GM23338 (cell line): ENCODE results near the gene ZNF438. TPM values are rescaled to one million over a fixed set of nuclear protein-coding genes. Genes with fewer than 3 reads are reported as not detected.

Experiments
- ATAC-seq: fragments of 200-7000 bp; cut with Tn5 transposase; 3 replicates; pipeline ENCODE4 v1.9.1; 2020
- DNase-seq: peaks from one replicate; pipeline ENCODE4 v3.0.0-alpha.2; 2015; ENCODE audit warnings: low spot score
- H2AFZ ChIP-seq: fragments of 200-600 bp; sonication (generic); 2 replicates; pipeline ENCODE4 v1.8.0; 2016; ENCODE audit warnings: antibody characterized with exemption, mild to moderate bottlenecking, moderate library complexity
- H3F3A ChIP-seq: fragments of 200-600 bp; sonication (generic); replicated peaks from 2 replicates; pipeline ENCODE4 v1.8.0; 2017; ENCODE audit warnings: antibody characterized with exemption, mixed run types, low read depth
- H3K27ac ChIP-seq: fragments of 200-600 bp; sonication (generic); 2 replicates; pipeline ENCODE4 v1.6.1; 2016; ENCODE audit warnings: low read depth
- H3K27me3 ChIP-seq: fragments of 200-600 bp; sonication (generic); 2 replicates; pipeline ENCODE4 v1.8.0; 2016; ENCODE audit warnings: mild to moderate bottlenecking, mixed run types, moderate library complexity; ENCODE audit not compliant: insufficient read depth
- H3K36me3 ChIP-seq: fragments of 200-600 bp; sonication (generic); 2 replicates; pipeline ENCODE4 v1.8.0; 2016; ENCODE audit warnings: mild to moderate bottlenecking; ENCODE audit not compliant: insufficient read depth
- H3K4me1 ChIP-seq: fragments of 200-600 bp; sonication (generic); 2 replicates; pipeline ENCODE4 v1.8.0; 2016; ENCODE audit warnings: mild to moderate bottlenecking, moderate library complexity; ENCODE audit not compliant: insufficient read depth
- H3K4me2 ChIP-seq: fragments of 200-600 bp; sonication (generic); 2 replicates; pipeline ENCODE4 v1.7.1; 2017; ENCODE audit warnings: mixed run types
- H3K4me3 ChIP-seq: fragments of 200-600 bp; sonication (generic); 2 replicates; pipeline ENCODE4 v1.6.1; 2016; ENCODE audit warnings: mixed run types
- H3K79me2 ChIP-seq: fragments of 200-600 bp; sonication (generic); replicated peaks from 2 replicates; pipeline ENCODE4 v1.8.0; 2017; ENCODE audit warnings: mild to moderate bottlenecking; ENCODE audit not compliant: insufficient read depth
- H3K9me2 ChIP-seq: fragments of 200-600 bp; sonication (generic); 2 replicates; pipeline ENCODE4 v1.8.0; 2017; ENCODE audit not compliant: insufficient read depth
- H4K20me1 ChIP-seq: fragments of 200-600 bp; sonication (generic); replicated peaks from 2 replicates; pipeline ENCODE4 v1.8.0; 2017; ENCODE audit warnings: mild to moderate bottlenecking; ENCODE audit not compliant: insufficient read depth
- H3K27ac Mint-ChIP-seq: 2 replicates; pipeline ENCODE4 v1.8.0; 2020; ENCODE audit warnings: inconsistent platforms, mild to moderate bottlenecking, moderate library complexity, mixed read lengths
- H3K27me3 Mint-ChIP-seq: 3 replicates; pipeline ENCODE4 v1.8.0; 2022; ENCODE audit warnings: low read depth, mild to moderate bottlenecking, moderate library complexity, mixed read lengths, inconsistent platforms; ENCODE audit not compliant: insufficient read depth, poor library complexity
- H3K36me3 Mint-ChIP-seq: 3 replicates; pipeline ENCODE4 v1.8.0; 2021; ENCODE audit warnings: low read depth, mild to moderate bottlenecking, inconsistent platforms, moderate library complexity, mixed read lengths
- H3K4me1 Mint-ChIP-seq: 3 replicates; pipeline ENCODE4 v1.8.0; 2020; ENCODE audit warnings: mild to moderate bottlenecking, inconsistent platforms, mixed read lengths
- H3K4me3 Mint-ChIP-seq: 3 replicates; pipeline ENCODE4 v1.8.0; 2021; ENCODE audit warnings: moderate library complexity, mild to moderate bottlenecking, inconsistent platforms, mixed read lengths
- H3K9me3 Mint-ChIP-seq: 3 replicates; pipeline ENCODE4 v1.8.0; 2020; ENCODE audit warnings: moderate library complexity, mild to moderate bottlenecking, inconsistent platforms, mixed read lengths
- CREB1 ChIP-seq: fragments of 250-450 bp; sonication (Bioruptor Pico); IDR thresholded peaks from 2 replicates; pipeline ENCODE4 v1.5.0; 2020; ENCODE audit warnings: low read depth, mild to moderate bottlenecking, moderate library complexity
- ETS1 ChIP-seq: IDR thresholded peaks from 2 replicates; pipeline ENCODE4 v1.6.1; 2016; ENCODE audit warnings: antibody characterized with exemption
- EZH2 ChIP-seq: fragments of 200-600 bp; sonication (generic); IDR thresholded peaks from one replicate; pipeline ENCODE4 v1.8.0; 2017; ENCODE audit warnings: antibody characterized with exemption, mild to moderate bottlenecking, low read depth; ENCODE audit not compliant: unreplicated experiment
- EZH2phosphoT487 ChIP-seq: fragments of 200-600 bp; sonication (generic); IDR thresholded peaks from one replicate; pipeline ENCODE4 v1.8.1; 2018; ENCODE audit warnings: antibody characterized with exemption; ENCODE audit not compliant: unreplicated experiment
- JUNB ChIP-seq: IDR thresholded peaks from one replicate; pipeline ENCODE4 v1.6.1; 2016; ENCODE audit warnings: antibody characterized with exemption; ENCODE audit not compliant: unreplicated experiment
- POLR2AphosphoS5 ChIP-seq: IDR thresholded peaks from 2 replicates; pipeline ENCODE4 v1.6.1; 2016; ENCODE audit warnings: antibody characterized with exemption, low read depth
- REST ChIP-seq: IDR thresholded peaks from one replicate; pipeline ENCODE4 v1.6.1; 2018; ENCODE audit warnings: antibody characterized with exemption; ENCODE audit not compliant: unreplicated experiment
- STAT1 ChIP-seq: IDR thresholded peaks from one replicate; pipeline ENCODE4 v1.6.1; 2016; ENCODE audit warnings: antibody characterized with exemption; ENCODE audit not compliant: unreplicated experiment
- ZNF114 ChIP-seq: fragments of 250-450 bp; sonication (Bioruptor Pico); IDR thresholded peaks from 2 replicates; pipeline ENCODE4 v1.5.0; 2020; ENCODE audit warnings: mild to moderate bottlenecking, moderate library complexity
- ZNF462 ChIP-seq: fragments of 250-450 bp; sonication (Bioruptor Pico); IDR thresholded peaks from 2 replicates; pipeline ENCODE4 v1.5.0; 2020; ENCODE audit warnings: mild to moderate bottlenecking, moderate library complexity
- polyA plus RNA-seq: library from polyadenylated mRNA; unstranded; fragments of >200 nt; fragmentation: Nextera tagmentation; extraction: Ambion mirVana; gene quantifications from 2 replicates; pipeline ENCODE4 v1.2.1, GENCODE V29; 2016
- total RNA-seq: library from RNA; depleted of rRNA; stranded (reverse); fragments of >200 nt; shearing (Covaris generic); gene quantifications from 2 replicates; pipeline ENCODE4 v1.2.3, GENCODE V29; 2014

The ZNF438 gene
- total and polyA plus RNA-seq, 2 experiments from 2014 or later, result 0.91 to 0.94 TPM

- TF ChIP-seq ZNF462 (CRISPR knock-in tag) (no peak), EZH2 (no peak), POLR2AphosphoS5 (no peak), CREB1 (no peak), EZH2phosphoT487 (no peak), ETS1 (no peak), JUNB (no peak)
These were observed 43.0 kb upstream of the ZNF438 start (continued) for GRCh38 chr10:31074722-31075086.

- peak overlapping the region; percentile 18 for H3K4me2 ChIP-seq
- H3K4me3 Mint-ChIP-seq, result no peak overlapping the region; the same call in 2 of the 3 replicates
- peaks cover 2% of the 10 kb centered on the region; the same call in 1 of the 3 replicates for H3K9me3 Mint-ChIP-seq
- peaks cover 17% of the 10 kb centered on the region; the same call in 1 of the 2 replicates for H3K9me2 ChIP-seq
- peak; percentile 9 for DNase-seq
- no peaks in the 10 kb centered on the region for H3F3A ChIP-seq
- H3K27ac ChIP-seq, result peak overlapping the region; percentile 6; the same call in 1 of the 2 replicates
- H3K27me3 ChIP-seq, result no peaks in the 10 kb centered on the region
- TF ChIP-seq STAT1, result no peak
- no peak for TF ChIP-seq EZH2phosphoT487
- TF ChIP-seq ZNF114 (CRISPR knock-in tag), result no peak
- no peak for TF ChIP-seq REST
- TF ChIP-seq ETS1, result no peak
- H3K79me2 ChIP-seq, result no peaks in the 10 kb centered on the region
- H3K36me3 ChIP-seq, result no peaks in the 10 kb centered on the region
- ATAC-seq, result peak; percentile 71
- H3K4me1 ChIP-seq, result peaks cover 27% of the 10 kb centered on the region
- peaks cover 6% of the 10 kb centered on the region for H3K27me3 Mint-ChIP-seq
- H3K27ac Mint-ChIP-seq, result peak overlapping the region; percentile 66; the same call in 1 of the 2 replicates
- H2AFZ ChIP-seq, result peak overlapping the region; percentile 60; the same call in 1 of the 2 replicates
- H3K4me1 Mint-ChIP-seq, result peaks cover 33% of the 10 kb centered on the region
- 0 out of 2 replicates have a peak overlapping the region, but pooled peaks have one; percentile 2 for H3K4me3 ChIP-seq
- no peaks in the 10 kb centered on the region for H3K36me3 Mint-ChIP-seq
- no peaks in the 10 kb centered on the region for H4K20me1 ChIP-seq
These were observed 42.5 kb upstream of the ZNF438 start for GRCh38 chr10:31073996-31074721.
